ENCODE data around the gene L3MBTL2.
"Not testable (repeated sequence)": the region's sequence is repeated elsewhere in the genome, so short reads cannot be mapped to it uniquely, and the experiment has no call there.

L3MBTL2 gene

GRCh38 chr22:41242396-41243117 is 37.4 kb downstream of the L3MBTL2 start:
- DNase-seq, result no peak

- DNase-seq, result no peak
These were observed 38.2 kb downstream of the L3MBTL2 start for GRCh38 chr22:41243361-41243760.

- DNase-seq, result no peak
These were observed 40.9 kb downstream of the L3MBTL2 start for GRCh38 chr22:41245917-41246499.

- DNase-seq, result no peak
These were observed 42.6 kb downstream of the L3MBTL2 start for GRCh38 chr22:41247703-41248102.

GRCh38 chr22:41248314-41248713 is 43.2 kb downstream of the L3MBTL2 start:
- DNase-seq, result no peak

GRCh38 chr22:41248758-41249157 is 43.6 kb downstream of the L3MBTL2 start:
- no peak for DNase-seq

GRCh38 chr22:41249442-41249841 is 44.3 kb downstream of the L3MBTL2 start:
- DNase-seq, result no peak

- no peak for DNase-seq
These were observed 45.0 kb downstream of the L3MBTL2 start for GRCh38 chr22:41250127-41250526.

GRCh38 chr22:41252365-41252764 is 47.3 kb downstream of the L3MBTL2 start:
- DNase-seq, result no peak

- no peak for DNase-seq
These were observed 49.1 kb downstream of the L3MBTL2 start for GRCh38 chr22:41254230-41254629.

GRCh38 chr22:41256254-41257253 is 51.4 kb downstream of the L3MBTL2 start:
- no peak for DNase-seq

- DNase-seq, result no peak
These were observed 52.6 kb downstream of the L3MBTL2 start for GRCh38 chr22:41257696-41258095.

GRCh38 chr22:41259756-41260155 is 54.6 kb downstream of the L3MBTL2 start:
- not testable (repeated sequence) for DNase-seq

GRCh38 chr22:41260871-41261270 is 55.8 kb downstream of the L3MBTL2 start:
- DNase-seq, result no peak

GRCh38 chr22:41261541-41262249 is 56.6 kb downstream of the L3MBTL2 start:
- no peak for DNase-seq

GRCh38 chr22:41262250-41262765 is 57.2 kb downstream of the L3MBTL2 start:
- no peak for DNase-seq

GRCh38 chr22:41263704-41264103 is 58.6 kb downstream of the L3MBTL2 start:
- DNase-seq, result no peak

GRCh38 chr22:41264408-41264941 is 59.4 kb downstream of the L3MBTL2 start:
- no peak for DNase-seq

- no peak for DNase-seq
These were observed 62.8 kb downstream of the L3MBTL2 start for GRCh38 chr22:41267958-41268357.

GRCh38 chr22:41271787-41272186 is 66.7 kb downstream of the L3MBTL2 start:
- no peak for DNase-seq

- no peak for DNase-seq
These were observed 68.0 kb downstream of the L3MBTL2 start for GRCh38 chr22:41273128-41273527.

GRCh38 chr22:41274856-41275255 is 69.7 kb downstream of the L3MBTL2 start:
- no peak for DNase-seq

Measured in stimulated activated CD4-positive, alpha-beta T cell treated with anti-CD3 and anti-CD28 coated beads, Interleukin-2, amount 100 ng/mL, for 24 hours (primary cell).